GM19099 (cell line): Measurements from ENCODE around the gene ABCC9.

Experiments
- POLR2A ChIP-seq: IDR thresholded peaks from 3 replicates; pipeline ENCODE4 v1.6.1; 2011; ENCODE audit warnings: low read depth; ENCODE audit not compliant: insufficient read length; ENCODE audit errors: extremely low read depth

The ABCC9 gene

DNA sequence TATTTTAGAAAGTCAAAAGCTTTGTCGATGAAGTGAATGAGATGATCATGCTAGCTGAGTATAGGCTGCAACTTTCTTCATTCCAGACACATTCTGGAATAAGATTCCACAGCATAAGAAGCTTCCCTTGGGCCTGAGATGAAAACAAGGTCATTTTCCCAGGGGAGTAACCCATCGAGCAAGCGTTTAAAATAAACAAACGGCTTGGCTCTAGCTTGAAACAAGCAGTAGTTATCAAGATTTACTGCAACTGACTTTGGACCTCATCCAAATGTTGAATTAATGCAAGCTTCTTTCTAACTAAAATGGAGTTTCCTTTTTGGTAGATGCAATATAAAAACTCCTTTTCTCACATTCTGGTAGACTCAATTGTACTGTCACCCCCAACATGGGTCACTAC is 189.7 kb downstream of the ABCC9 start:
- no peak for TF ChIP-seq POLR2A
